Gastrocnemius medialis (tissue), 4 donors: ENCODE measurements around the gene ABCC4.

Experiments
- POLR2A ChIP-seq, 2 donors: fragments of 450-650 bp; IDR thresholded peaks; one replicate each; pipeline ENCODE4 v1.6.1; 2017; ENCODE audit warnings: antibody characterized with exemption in 2 of 2, mild to moderate bottlenecking in 2 of 2, moderate library complexity in 2 of 2
- TF ChIP-seq, protein P1 (sequence below), 5 experiments: fragments of 450-650 bp in 3 of 5; fragments of 200-600 bp in 2 of 5; sonication (generic) in 2 of 5; IDR thresholded peaks in 4 of 5; conservative IDR thresholded peaks in 1 of 5; 1 replicate in 4 of 5; 2 replicates in 1 of 5; pipeline ENCODE4 v1.5.1; 2016 to 2019; ENCODE audit warnings: antibody characterized with exemption in 5 of 5, mild to moderate bottlenecking in 3 of 5, moderate library complexity in 3 of 5

DNA sequence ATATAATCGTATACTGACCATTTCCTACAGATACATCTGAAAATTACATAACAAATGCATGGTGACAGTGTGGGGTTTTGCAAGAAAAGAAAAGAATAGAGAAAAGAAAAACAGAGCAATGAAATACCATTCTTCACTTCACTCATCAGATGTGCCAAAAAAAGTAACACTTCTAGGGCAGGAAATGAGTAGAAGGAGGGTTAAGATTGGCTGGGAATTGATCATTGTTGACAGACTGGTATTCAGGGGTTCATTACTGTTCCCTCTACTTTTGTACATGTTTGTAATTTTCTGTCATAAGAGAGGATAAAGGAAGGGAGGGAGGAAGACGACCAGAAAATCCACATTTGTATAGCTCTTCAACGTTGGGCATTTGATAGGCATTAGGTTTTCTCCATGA, 31.5 kb downstream of the ABCC4 start:
- TF ChIP-seq, protein P1, sequence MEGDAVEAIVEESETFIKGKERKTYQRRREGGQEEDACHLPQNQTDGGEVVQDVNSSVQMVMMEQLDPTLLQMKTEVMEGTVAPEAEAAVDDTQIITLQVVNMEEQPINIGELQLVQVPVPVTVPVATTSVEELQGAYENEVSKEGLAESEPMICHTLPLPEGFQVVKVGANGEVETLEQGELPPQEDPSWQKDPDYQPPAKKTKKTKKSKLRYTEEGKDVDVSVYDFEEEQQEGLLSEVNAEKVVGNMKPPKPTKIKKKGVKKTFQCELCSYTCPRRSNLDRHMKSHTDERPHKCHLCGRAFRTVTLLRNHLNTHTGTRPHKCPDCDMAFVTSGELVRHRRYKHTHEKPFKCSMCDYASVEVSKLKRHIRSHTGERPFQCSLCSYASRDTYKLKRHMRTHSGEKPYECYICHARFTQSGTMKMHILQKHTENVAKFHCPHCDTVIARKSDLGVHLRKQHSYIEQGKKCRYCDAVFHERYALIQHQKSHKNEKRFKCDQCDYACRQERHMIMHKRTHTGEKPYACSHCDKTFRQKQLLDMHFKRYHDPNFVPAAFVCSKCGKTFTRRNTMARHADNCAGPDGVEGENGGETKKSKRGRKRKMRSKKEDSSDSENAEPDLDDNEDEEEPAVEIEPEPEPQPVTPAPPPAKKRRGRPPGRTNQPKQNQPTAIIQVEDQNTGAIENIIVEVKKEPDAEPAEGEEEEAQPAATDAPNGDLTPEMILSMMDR (IDR thresholded peaks at IDR 0.05 in 4 of 5, conservative IDR thresholded peaks at IDR 0.05 in 1 of 5): no peak
- no peak for TF ChIP-seq POLR2A (IDR thresholded peaks at IDR 0.05)
